ENCODE data around the gene NRN1L. TPM values are rescaled to one million over a fixed set of nuclear protein-coding genes. Genes with fewer than 3 reads are reported as not detected.
A peak's percentile ranks its signal among the peaks of the same experiment; 100 is the strongest.

Gene NRN1L
- total RNA-seq, 1 donor from 2014 or later = 1.4 TPM

DNA sequence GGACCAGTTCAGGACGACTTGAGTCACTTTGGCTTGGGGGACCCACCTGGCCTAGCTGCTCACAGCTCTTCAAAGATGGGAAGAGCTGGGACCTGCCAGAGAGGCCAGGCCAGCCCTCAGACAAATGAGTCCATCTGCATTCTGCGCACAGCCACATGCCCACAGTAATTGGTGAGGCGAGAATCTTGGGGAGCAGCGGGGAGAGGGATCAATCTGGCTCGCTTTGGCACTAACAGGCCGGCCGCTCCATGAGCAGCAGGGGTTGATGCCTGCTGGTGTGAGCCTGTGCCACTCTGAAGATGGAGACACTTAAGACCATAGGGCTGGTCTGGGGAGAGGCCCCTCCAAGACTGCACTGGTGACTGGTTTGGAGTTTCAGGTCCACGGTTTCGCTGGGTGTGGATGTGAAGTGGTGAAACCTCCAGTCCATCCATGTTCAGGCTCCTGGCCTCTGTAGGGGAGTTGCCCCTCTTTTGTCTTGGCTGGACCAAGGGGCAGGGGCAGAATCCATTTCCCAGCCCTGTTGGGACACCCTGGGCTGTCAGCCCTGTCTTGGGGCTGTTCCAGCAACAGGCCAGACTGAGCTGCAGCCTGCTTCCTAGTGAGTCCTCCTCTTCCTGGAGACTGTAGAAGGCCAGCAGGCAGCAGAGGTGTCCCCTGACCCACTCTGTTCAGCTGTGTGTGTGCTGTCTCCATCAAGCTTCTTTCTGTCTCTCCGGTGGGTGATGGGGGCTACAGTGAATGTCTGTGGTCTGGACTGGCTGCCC, 39.6 kb downstream of the NRN1L start:
- H3K4me1 Mint-ChIP-seq = peaks cover 32% of the 10 kb centered on the region
- no peak for DNase-seq
- intact Hi-C loops (cut with micrococcal nuclease) = no loop called here
- no peak for ATAC-seq (ENCODE audit: low read depth)
- TF ChIP-seq, protein P1, sequence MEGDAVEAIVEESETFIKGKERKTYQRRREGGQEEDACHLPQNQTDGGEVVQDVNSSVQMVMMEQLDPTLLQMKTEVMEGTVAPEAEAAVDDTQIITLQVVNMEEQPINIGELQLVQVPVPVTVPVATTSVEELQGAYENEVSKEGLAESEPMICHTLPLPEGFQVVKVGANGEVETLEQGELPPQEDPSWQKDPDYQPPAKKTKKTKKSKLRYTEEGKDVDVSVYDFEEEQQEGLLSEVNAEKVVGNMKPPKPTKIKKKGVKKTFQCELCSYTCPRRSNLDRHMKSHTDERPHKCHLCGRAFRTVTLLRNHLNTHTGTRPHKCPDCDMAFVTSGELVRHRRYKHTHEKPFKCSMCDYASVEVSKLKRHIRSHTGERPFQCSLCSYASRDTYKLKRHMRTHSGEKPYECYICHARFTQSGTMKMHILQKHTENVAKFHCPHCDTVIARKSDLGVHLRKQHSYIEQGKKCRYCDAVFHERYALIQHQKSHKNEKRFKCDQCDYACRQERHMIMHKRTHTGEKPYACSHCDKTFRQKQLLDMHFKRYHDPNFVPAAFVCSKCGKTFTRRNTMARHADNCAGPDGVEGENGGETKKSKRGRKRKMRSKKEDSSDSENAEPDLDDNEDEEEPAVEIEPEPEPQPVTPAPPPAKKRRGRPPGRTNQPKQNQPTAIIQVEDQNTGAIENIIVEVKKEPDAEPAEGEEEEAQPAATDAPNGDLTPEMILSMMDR (IDR thresholded peaks at IDR 0.05) = no peak
- POLR2A ChIA-PET = interaction anchor here (0.7 to 3.0 kb wide), 2 partner anchors 11 to 36 kb away, joined by 4 to 18 read pairs; partner anchors contain the start of gene PSMB10
- H3K9me3 Mint-ChIP-seq = no peaks in the 10 kb centered on the region
- H3K4me3 Mint-ChIP-seq = no peak overlapping the region
- H3K36me3 Mint-ChIP-seq (ENCODE audit: low read depth) = peaks cover 26% of the 10 kb centered on the region
- no peaks in the 10 kb centered on the region for H3K27me3 Mint-ChIP-seq
- CTCF ChIA-PET = interaction anchor here (0.7 to 2.2 kb wide), 5 partner anchors 10 to 76 kb away, joined by 3 to 9 read pairs (median 3); no protein-coding TSS in a partner anchor
- H3K27ac Mint-ChIP-seq = no peak overlapping the region

DNA sequence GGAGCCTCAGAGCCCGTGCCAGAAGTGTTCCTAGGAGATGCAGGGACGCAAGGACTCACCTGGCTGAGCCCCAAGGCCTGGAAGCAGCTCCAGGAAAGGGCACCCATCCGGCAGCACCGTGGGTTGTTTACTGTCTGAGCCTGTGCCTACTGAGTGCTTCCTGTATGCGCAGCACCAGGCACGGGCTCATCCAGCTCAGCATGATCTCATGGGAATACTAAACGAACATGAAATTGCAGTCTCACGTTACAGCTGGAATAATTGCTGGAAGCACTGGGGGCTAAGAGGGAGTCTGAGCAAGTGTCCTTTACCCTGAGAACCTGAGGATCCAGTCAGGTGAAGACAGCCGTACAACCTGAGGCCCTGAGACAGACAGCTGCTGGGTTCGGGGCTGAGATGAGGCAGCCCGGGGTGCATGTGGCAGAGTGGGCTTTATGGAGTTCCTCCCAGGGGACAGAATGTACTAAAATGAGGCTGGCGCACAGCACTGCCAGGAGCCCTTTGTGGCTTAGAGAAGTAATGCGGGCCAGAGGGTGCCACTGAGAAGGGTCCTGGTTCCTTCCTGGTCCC, 41.6 kb downstream of the NRN1L start:
- DNase-seq (no peak), ATAC-seq (ENCODE audit: low read depth) (no peak)
- ChIA-PET CTCF (interaction anchor here (1.0 to 3.1 kb wide), 4 partner anchors 11 to 114 kb away, joined by 3 to 11 read pairs (median 6); partner anchors contain the start of gene PSMB10), POLR2A (interaction anchor here (0.6 to 3.0 kb wide), 5 partner anchors 9 to 436 kb away, joined by 3 to 18 read pairs (median 4); partner anchors contain the start of genes PSKH1 and PSMB10)
- no peak overlapping the region for H3K4me3 Mint-ChIP-seq
- H3K27ac Mint-ChIP-seq = peak overlapping the region; percentile 56
- intact Hi-C loops (cut with micrococcal nuclease) = no loop called here
- H3K9me3 Mint-ChIP-seq = no peaks in the 10 kb centered on the region
- no peaks in the 10 kb centered on the region for H3K27me3 Mint-ChIP-seq
- peaks cover 41% of the 10 kb centered on the region for H3K36me3 Mint-ChIP-seq (ENCODE audit: low read depth)
- peaks cover 34% of the 10 kb centered on the region for H3K4me1 Mint-ChIP-seq
- TF ChIP-seq, protein P1 (IDR thresholded peaks at IDR 0.05) = no peak

DNA sequence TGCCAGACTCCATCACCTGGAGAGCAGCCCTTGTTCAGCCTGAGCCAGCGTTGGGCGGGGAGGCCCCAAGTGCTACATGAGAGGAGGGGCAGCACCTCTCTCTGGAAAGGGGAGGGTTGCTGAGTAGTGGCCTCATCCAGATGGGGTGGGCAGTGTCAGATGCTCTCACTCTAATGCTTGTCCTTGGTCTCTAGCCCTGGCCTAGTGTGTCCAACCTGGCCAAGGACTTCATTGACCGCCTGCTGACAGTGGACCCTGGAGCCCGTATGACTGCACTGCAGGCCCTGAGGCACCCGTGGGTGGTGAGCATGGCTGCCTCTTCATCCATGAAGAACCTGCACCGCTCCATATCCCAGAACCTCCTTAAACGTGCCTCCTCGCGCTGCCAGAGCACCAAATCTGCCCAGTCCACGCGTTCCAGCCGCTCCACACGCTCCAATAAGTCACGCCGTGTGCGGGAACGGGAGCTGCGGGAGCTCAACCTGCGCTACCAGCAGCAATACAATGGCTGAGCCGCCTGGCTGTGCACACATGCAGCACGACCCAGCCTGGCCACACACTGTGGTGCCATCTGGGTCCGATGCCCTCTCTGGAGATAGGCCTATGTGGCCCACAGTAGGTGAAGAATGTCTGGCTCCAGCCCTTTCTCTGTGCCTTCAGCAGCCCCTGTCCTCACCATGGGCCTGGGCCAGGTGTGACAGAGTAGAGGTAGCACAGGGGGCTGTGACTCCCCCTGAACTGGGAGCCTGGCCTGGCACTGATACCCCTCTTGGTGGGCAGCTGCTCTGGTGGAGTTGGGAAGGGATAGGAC, 42.7 kb downstream of the NRN1L start:
- H3K4me1 Mint-ChIP-seq = peaks cover 35% of the 10 kb centered on the region
- CTCF ChIA-PET = interaction anchor here (1.0 to 3.1 kb wide), 5 partner anchors 9 to 113 kb away, joined by 3 to 12 read pairs (median 4); partner anchors contain the start of gene PSMB10
- H3K9me3 Mint-ChIP-seq = no peaks in the 10 kb centered on the region
- no peak for DNase-seq
- no peak overlapping the region for H3K4me3 Mint-ChIP-seq
- intact Hi-C loops (cut with micrococcal nuclease) = no loop called here
- H3K36me3 Mint-ChIP-seq (ENCODE audit: low read depth) = peaks cover 46% of the 10 kb centered on the region
- no peak for ATAC-seq (ENCODE audit: low read depth)
- POLR2A ChIA-PET = interaction anchor here (3.0 kb wide), 1 partner anchor 8 kb away, joined by 18 read pairs; the partner anchor contains the start of gene PSMB10
- H3K27me3 Mint-ChIP-seq = no peaks in the 10 kb centered on the region
- TF ChIP-seq, protein P1 (IDR thresholded peaks at IDR 0.05) = no peak
- H3K27ac Mint-ChIP-seq = no peak overlapping the region

DNA sequence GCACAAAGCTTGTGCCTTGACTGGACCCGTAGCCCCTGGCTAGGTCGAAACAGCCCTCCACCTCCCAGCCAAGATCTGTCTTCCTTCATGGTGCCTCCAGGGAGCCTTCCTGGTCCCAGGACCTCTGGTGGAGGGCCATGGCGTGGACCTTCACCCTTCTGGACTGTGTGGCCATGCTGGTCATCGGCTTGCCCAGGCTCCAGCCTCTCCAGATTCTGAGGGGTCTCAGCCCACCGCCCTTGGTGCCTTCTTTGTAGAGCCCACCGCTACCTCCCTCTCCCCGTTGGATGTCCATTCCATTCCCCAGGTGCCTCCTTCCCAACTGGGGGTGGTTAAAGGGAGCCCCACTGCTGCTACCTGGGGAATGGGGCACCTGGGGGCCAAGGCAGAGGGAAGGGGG, 43.5 kb downstream of the NRN1L start:
- peaks cover 36% of the 10 kb centered on the region for H3K4me1 Mint-ChIP-seq
- TF ChIP-seq, protein P1 (IDR thresholded peaks at IDR 0.05) = no peak
- no peak overlapping the region for H3K4me3 Mint-ChIP-seq
- DNase-seq (no peak), ATAC-seq (ENCODE audit: low read depth) (no peak)
- no peaks in the 10 kb centered on the region for H3K27me3 Mint-ChIP-seq
- no peaks in the 10 kb centered on the region for H3K9me3 Mint-ChIP-seq
- H3K27ac Mint-ChIP-seq = no peak overlapping the region
- intact Hi-C loops (cut with micrococcal nuclease) = loop anchor here (1.0 to 2.0 kb wide), 7 partner anchors 45 to 434 kb away; no protein-coding TSS in a partner anchor
- POLR2A ChIA-PET = interaction anchor here (0.6 kb wide), 2 partner anchors 8 to 164 kb away, joined by 3 read pairs; partner anchors contain the start of gene PSMB10
- CTCF ChIA-PET = interaction anchor here (0.9 to 2.3 kb wide), 9 partner anchors 9 to 447 kb away, joined by 3 to 12 read pairs (median 3); partner anchors contain the start of gene ATP6V0D1
- peaks cover 48% of the 10 kb centered on the region for H3K36me3 Mint-ChIP-seq (ENCODE audit: low read depth)
